A549 (cell line): ENCODE results near the gene GRXCR2. TPM values are rescaled to one million over a fixed set of nuclear protein-coding genes. Genes with fewer than 3 reads are reported as not detected.

Experiments
- ATAC-seq, 2 experiments: fragments of 200-7000 bp in 1 of 2; fragments of >200 bp in 1 of 2; cut with Nextera tagmentation in 1 of 2; cut with Tn5 transposase in 1 of 2; 3 replicates each; pipeline versions ENCODE4 v1.8.0 to v1.9.1; 2018 to 2020; ENCODE audit warnings: mild to moderate bottlenecking in 1 of 2, moderate library complexity in 1 of 2
- CTCF ChIA-PET: fragments of 300-600 bp; sonication (Branson Sonifier 250); formaldehyde crosslinking; extraction: SDS; loops from one replicate; lab custom pipeline; 2021; ENCODE audit warnings: antibody characterized with exemption, inconsistent platforms; lab: Yijun Ruan, JAX
- POLR2A ChIA-PET: fragments of 350-600 bp; formaldehyde crosslinking; extraction: SDS; loops from one replicate; lab custom pipeline; 2021; ENCODE audit warnings: antibody characterized with exemption, inconsistent platforms; lab: Yijun Ruan, JAX
- DNase-seq, 2 experiments: peaks; one replicate each; pipeline versions ENCODE4 v3.0.0 to v3.0.0-alpha.2; 2011 to 2016; ENCODE audit warnings: low read depth in 1 of 2, low spot score in 1 of 2
- FAIRE-seq: peaks from 2 replicates; lab custom pipeline; 2011; peaks lifted over from hg19 to GRCh38; lab: Jason Lieb, UNC
- H3K27ac ChIP-seq, 2 experiments: fragments of >200 bp; sonication (Bioruptor Twin); formaldehyde crosslinking; 3 replicates each; pipeline ENCODE4 v1.5.1; 2016 to 2017
- H3K4me1 ChIP-seq: fragments of >200 bp; sonication (Bioruptor Twin); formaldehyde crosslinking; 3 replicates; pipeline ENCODE4 v1.6.1; 2016
- H3K4me2 ChIP-seq: fragments of >200 bp; sonication (Bioruptor Twin); formaldehyde crosslinking; 3 replicates; pipeline ENCODE4 v1.6.1; 2016
- H3K4me3 ChIP-seq: fragments of >200 bp; sonication (Bioruptor Twin); formaldehyde crosslinking; 3 replicates; pipeline ENCODE4 v1.5.1; 2016
- H3K9me3 ChIP-seq: fragments of >200 bp; sonication (Bioruptor Twin); formaldehyde crosslinking; 3 replicates; pipeline ENCODE4 v1.6.1; 2016
- CBX2 ChIP-seq: fragments of 200-600 bp; sonication (generic); IDR thresholded peaks from 2 replicates; pipeline ENCODE4 v1.6.1; 2016; ENCODE audit warnings: low read depth, mild to moderate bottlenecking, borderline replicate concordance
- CEBPB ChIP-seq, 2 experiments: fragments of >200 bp in 1 of 2; sonication (Bioruptor Twin) in 1 of 2; formaldehyde crosslinking in 1 of 2; IDR thresholded peaks; 2 replicates each; pipeline ENCODE4 v1.6.1; 2012 to 2016
- ESRRA ChIP-seq: fragments of 150-350 bp; IDR thresholded peaks from 2 replicates; pipeline ENCODE4 v1.6.1; 2014; ENCODE audit warnings: mild to moderate bottlenecking, low read length, borderline replicate concordance
- FOSB ChIP-seq: fragments of 250-450 bp; sonication (Bioruptor Pico); IDR thresholded peaks from 2 replicates; pipeline ENCODE4 v1.5.0; 2020; ENCODE audit warnings: mild to moderate bottlenecking, moderate library complexity
- FOXS1 ChIP-seq: fragments of 250-450 bp; sonication (Bioruptor Pico); IDR thresholded peaks from 2 replicates; pipeline ENCODE4 v1.5.0; 2020; ENCODE audit warnings: mild to moderate bottlenecking, moderate library complexity
- HDAC2 ChIP-seq: fragments of 200-600 bp; sonication (generic); IDR thresholded peaks from 2 replicates; pipeline ENCODE4 v1.6.1; 2016
- JUNB ChIP-seq: fragments of >200 bp; sonication (Bioruptor Twin); formaldehyde crosslinking; IDR thresholded peaks from 2 replicates; pipeline ENCODE4 v1.6.1; 2016
- KDM1A ChIP-seq: fragments of 200-600 bp; sonication (generic); IDR thresholded peaks from 2 replicates; pipeline ENCODE4 v1.6.1; 2016; ENCODE audit warnings: low read depth, mild to moderate bottlenecking
- NFE2L2 ChIP-seq: fragments of 150-350 bp; conservative IDR thresholded peaks from 2 replicates; pipeline ENCODE4 v1.6.1; 2014; ENCODE audit warnings: low read length
- NPAS2 ChIP-seq: fragments of 250-450 bp; sonication (Bioruptor Pico); IDR thresholded peaks from 2 replicates; pipeline ENCODE4 v1.8.0; 2022; ENCODE audit warnings: mild to moderate bottlenecking, moderate library complexity, borderline replicate concordance
- NR3C1 ChIP-seq: fragments of >200 bp; sonication (Bioruptor Twin); formaldehyde crosslinking; IDR thresholded peaks from 3 replicates; pipeline ENCODE4 v1.6.1; 2017
- RCOR1 ChIP-seq: fragments of 150-350 bp; IDR thresholded peaks from 2 replicates; pipeline ENCODE4 v1.6.1; 2014; ENCODE audit warnings: antibody characterized with exemption, low read length, low read depth
- RNF2 ChIP-seq: fragments of 200-600 bp; sonication (generic); IDR thresholded peaks from 2 replicates; pipeline ENCODE4 v1.6.1; 2016; ENCODE audit warnings: low read depth, mild to moderate bottlenecking, antibody characterized with exemption, moderate library complexity, borderline replicate concordance
- SREBF2 ChIP-seq: fragments of 450-650 bp; IDR thresholded peaks from 2 replicates; pipeline ENCODE4 v1.6.1; 2014; ENCODE audit warnings: mild to moderate bottlenecking, moderate library complexity
- TFCP2L1 ChIP-seq: fragments of 250-450 bp; sonication (Bioruptor Pico); IDR thresholded peaks from 2 replicates; pipeline ENCODE4 v1.5.0; 2021; ENCODE audit warnings: mild to moderate bottlenecking
- ZSCAN20 ChIP-seq: fragments of 250-450 bp; sonication (Bioruptor Pico); IDR thresholded peaks from 2 replicates; pipeline ENCODE4 v1.8.0; 2022; ENCODE audit warnings: mild to moderate bottlenecking, moderate library complexity
- WGBS: methylation state at CpG from one replicate; pipeline ENCODE4 v1.1.6; 2017; ENCODE audit errors: missing lambda C conversion rate; 5-methylcytosine and 5-hydroxymethylcytosine counted together
- polyA plus RNA-seq, 4 experiments: library from polyadenylated mRNA; depleted of rRNA in 3 of 4; stranded (reverse); fragments of >200 nt; fragmentation: RNase III in 1 of 4; extraction: RNeasy Plus Mini Kit Qiagen cat#74134 plus additional on column Dnase treatment in 1 of 4; gene quantifications; 2 replicates in 3 of 4; 3 replicates in 1 of 4; pipeline ENCODE4 v1.2.3, GENCODE V29; 2011 to 2017
- TF ChIP-seq, protein P1 (sequence below): fragments of >200 bp; sonication (Bioruptor Twin); formaldehyde crosslinking; IDR thresholded peaks from 3 replicates; pipeline ENCODE4 v1.6.1; 2016
- TF ChIP-seq, protein P2 (sequence below): IDR thresholded peaks from 2 replicates; pipeline ENCODE4 v1.6.1; 2012; ENCODE audit warnings: low read depth, borderline replicate concordance

GRXCR2 gene
- polyA plus RNA-seq, 2 of the 4 experiments (the other 2 are of a cell fraction): 0.05 TPM; not detected in 1

DNA sequence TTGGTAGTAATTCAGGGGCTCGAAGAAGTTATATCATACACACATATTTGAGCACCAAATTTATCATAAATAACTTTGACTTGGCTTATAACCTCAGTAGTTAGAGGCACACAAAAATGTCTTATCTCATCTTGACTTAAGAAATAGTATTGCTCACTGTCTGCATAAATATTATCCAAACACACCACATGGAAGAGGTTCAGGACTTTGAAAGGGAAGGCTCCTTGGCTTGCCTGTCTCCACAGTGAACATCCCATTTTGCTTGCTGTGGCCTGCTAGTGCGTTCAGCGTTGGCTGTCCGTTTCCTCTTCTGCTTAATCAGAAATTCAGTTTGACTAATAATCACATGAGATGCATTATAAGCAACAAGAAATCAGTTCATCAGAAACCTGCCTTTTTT is 13.9 kb downstream of the GRXCR2 start:
- H3K9me3 ChIP-seq: no peaks in the 10 kb centered on the region
- TF ChIP-seq FOSB: no peak
- TF ChIP-seq, all 56 proteins: peak for 0
- Histone ChIP-seq H3K4me1 (peaks cover 15% of the 10 kb centered on the region), H3K27ac (no peak overlapping the region), H3K4me3 (no peak overlapping the region), H3K4me2 (no peak overlapping the region)
- ATAC-seq: no peak
- DNase-seq: no peak
- POLR2A ChIA-PET: no interaction called here
- CTCF ChIA-PET: no interaction called here
- FAIRE-seq: no peak
- 76% methylated on average over 4 of the region's 4 CpGs for WGBS

DNA sequence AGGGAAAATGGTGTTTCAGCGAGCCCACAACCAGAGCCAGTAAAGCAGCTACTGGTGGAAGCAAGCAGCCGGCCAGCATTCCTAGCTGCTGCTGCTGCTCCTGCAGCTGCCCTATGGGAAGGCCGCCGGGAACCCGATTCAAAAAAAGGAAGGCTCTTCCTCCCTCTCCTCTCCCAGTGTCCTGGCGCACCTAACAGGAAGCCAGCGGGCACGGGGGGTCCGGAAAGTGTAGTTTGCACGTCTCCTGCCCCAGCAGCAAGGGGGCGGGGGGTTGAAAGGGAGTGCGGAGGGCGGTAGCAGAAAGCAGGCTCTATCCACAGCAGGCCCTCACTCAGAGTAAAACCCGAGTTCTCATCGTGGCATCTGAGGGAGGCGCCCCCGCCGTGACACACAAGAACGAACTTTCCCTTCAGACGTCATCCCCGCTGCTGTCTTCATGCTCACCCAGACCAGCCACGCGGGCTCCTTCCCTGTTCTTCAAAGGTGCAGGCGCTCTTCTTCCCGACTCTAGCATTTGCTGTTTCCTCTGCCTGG is 16.5 kb downstream of the GRXCR2 start:
- Histone ChIP-seq H3K4me1 (peaks cover 15% of the 10 kb centered on the region), H3K4me3 (no peak overlapping the region), H3K27ac (peak overlapping the region in 1 of 2 experiments; percentile 3; a peak in 1 of 6 replicates), H3K4me2 (no peak overlapping the region), H3K9me3 (no peaks in the 10 kb centered on the region)
- no peak for ATAC-seq
- CTCF ChIA-PET: interaction anchor here (0.7 to 2.5 kb wide), 4 partner anchors 9 to 32 kb away, joined by 3 to 9 read pairs (median 3); no protein-coding TSS in a partner anchor
- no peak for DNase-seq
- POLR2A ChIA-PET: no interaction called here
- no peak for FAIRE-seq
- TF ChIP-seq CBX2 (no peak), NFE2L2 (no peak), TFCP2L1 (CRISPR knock-in tag) (no peak), NPAS2 (CRISPR knock-in tag) (no peak), RNF2 (no peak), FOXS1 (CRISPR knock-in tag) (no peak), HDAC2 (no peak), NR3C1 (no peak), CEBPB (IDR thresholded peaks at IDR 0.05) (no peak), ESRRA (no peak), RCOR1 (no peak), ZSCAN20 (CRISPR knock-in tag) (no peak), SREBF2 (no peak), KDM1A (no peak)
- TF ChIP-seq, protein P1, sequence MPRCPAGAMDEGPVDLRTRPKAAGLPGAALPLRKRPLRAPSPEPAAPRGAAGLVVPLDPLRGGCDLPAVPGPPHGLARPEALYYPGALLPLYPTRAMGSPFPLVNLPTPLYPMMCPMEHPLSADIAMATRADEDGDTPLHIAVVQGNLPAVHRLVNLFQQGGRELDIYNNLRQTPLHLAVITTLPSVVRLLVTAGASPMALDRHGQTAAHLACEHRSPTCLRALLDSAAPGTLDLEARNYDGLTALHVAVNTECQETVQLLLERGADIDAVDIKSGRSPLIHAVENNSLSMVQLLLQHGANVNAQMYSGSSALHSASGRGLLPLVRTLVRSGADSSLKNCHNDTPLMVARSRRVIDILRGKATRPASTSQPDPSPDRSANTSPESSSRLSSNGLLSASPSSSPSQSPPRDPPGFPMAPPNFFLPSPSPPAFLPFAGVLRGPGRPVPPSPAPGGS: no peak
- TF ChIP-seq, protein P2, sequence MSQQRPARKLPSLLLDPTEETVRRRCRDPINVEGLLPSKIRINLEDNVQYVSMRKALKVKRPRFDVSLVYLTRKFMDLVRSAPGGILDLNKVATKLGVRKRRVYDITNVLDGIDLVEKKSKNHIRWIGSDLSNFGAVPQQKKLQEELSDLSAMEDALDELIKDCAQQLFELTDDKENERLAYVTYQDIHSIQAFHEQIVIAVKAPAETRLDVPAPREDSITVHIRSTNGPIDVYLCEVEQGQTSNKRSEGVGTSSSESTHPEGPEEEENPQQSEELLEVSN: no peak
- 89% methylated on average over 25 of the region's 25 CpGs for WGBS

DNA sequence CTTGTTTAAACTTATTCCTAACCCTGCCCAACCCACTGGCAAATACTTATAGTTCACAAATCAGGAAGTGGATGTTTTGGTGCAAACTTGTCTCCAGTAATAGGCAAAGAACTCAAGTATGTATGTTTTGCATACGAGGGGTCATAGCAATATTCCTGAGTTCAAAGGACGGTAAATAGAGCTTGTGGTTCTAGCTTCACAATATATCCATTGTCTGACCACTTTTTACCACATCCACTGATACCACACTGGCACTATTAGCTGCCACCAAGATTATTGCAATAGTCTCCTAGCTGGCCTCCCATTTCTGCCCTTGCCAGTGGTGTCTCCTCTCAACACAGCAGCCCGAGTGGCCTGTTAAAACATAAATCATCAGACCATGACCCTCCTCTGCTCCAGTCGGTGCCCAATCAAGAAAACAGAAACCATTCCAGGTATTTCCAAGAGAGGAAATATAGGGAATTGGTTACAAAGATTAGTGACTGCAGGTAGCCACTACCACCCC is 17.0 kb downstream of the GRXCR2 start:
- POLR2A ChIA-PET: interaction anchor here (1.8 kb wide), 1 partner anchor 21 kb away, joined by 5 read pairs; the partner anchor contains the start of gene PRELID2
- no peak overlapping the region for H3K4me2 ChIP-seq
- ATAC-seq (no peak), FAIRE-seq (no peak), DNase-seq (no peak)
- 88% methylated on average over 4 of the region's 4 CpGs for WGBS
- CTCF ChIA-PET: interaction anchor here (0.7 to 2.5 kb wide), 5 partner anchors 9 to 32 kb away, joined by 3 to 9 read pairs (median 3); no protein-coding TSS in a partner anchor
- peak overlapping the region in 1 of 2 experiments; percentile 3; a peak in 1 of 6 replicates for H3K27ac ChIP-seq
- H3K9me3 ChIP-seq: no peaks in the 10 kb centered on the region
- TF ChIP-seq JUNB (no peak), ZSCAN20 (CRISPR knock-in tag) (no peak)
- no peak overlapping the region for H3K4me3 ChIP-seq
- peaks cover 15% of the 10 kb centered on the region for H3K4me1 ChIP-seq
